Left ventricle myocardium inferior (tissue), 1 donor: ENCODE results near the gene FGF1. TPM values are rescaled to one million over a fixed set of nuclear protein-coding genes. Genes with fewer than 3 reads are reported as not detected.
A peak's percentile ranks its signal among the peaks of the same experiment; 100 is the strongest.

Experiments used
- DNase-seq: peaks from one replicate; pipeline ENCODE4 v3.0.0-alpha.2; 2020
- H3K27ac ChIP-seq: fragments of 200-600 bp; replicated peaks from 2 replicates; pipeline ENCODE4 v1.8.0; 2021
- H3K27me3 ChIP-seq: fragments of 200-600 bp; 2 replicates; pipeline ENCODE4 v1.8.0; 2021; ENCODE audit warnings: low read depth
- H3K36me3 ChIP-seq: fragments of 200-600 bp; 2 replicates; pipeline ENCODE4 v1.8.0; 2021
- H3K4me1 ChIP-seq: fragments of 200-600 bp; 2 replicates; pipeline ENCODE4 v1.8.0; 2021
- H3K4me3 ChIP-seq: fragments of 200-600 bp; 2 replicates; pipeline ENCODE4 v1.8.0; 2021; ENCODE audit warnings: mild to moderate bottlenecking, moderate library complexity
- H3K9me3 ChIP-seq: fragments of 200-600 bp; replicated peaks from 2 replicates; pipeline ENCODE4 v1.8.0; 2021
- CTCF ChIP-seq: fragments of 200-600 bp; IDR thresholded peaks from 2 replicates; pipeline ENCODE4 v1.8.0; 2021; ENCODE audit warnings: antibody characterized with exemption, mild to moderate bottlenecking, borderline replicate concordance
- intact Hi-C: fragments of 100-400 bp; cut with micrococcal nuclease; formaldehyde crosslinking; loops from one replicate; pipeline ENCODE4 v1.11.0; 2022
- total RNA-seq: library from RNA; stranded (reverse); fragmentation: NEBNext Ultra II Directional; extraction: Animal tissue kit (Norgen Biotek cat#: 25700); gene quantifications from one replicate; pipeline ENCODE4 v1.2.1, GENCODE V29; 2021
- donor health status: DM: no; HTN: yes; CAD: no; lungs with severe emphysema.

Gene FGF1
- total RNA-seq, 1 donor from 2014 or later, result 59.9 TPM

GRCh38 chr5:142561029-142561428, 124.9 kb downstream of the FGF1 start:
- intact Hi-C loops, result no loop called here
- H3K27ac ChIP-seq, result no peak overlapping the region

GRCh38 chr5:142552107-142552506, 133.8 kb downstream of the FGF1 start:
- H3K27me3 ChIP-seq, result peaks cover 12% of the 10 kb centered on the region
- no peak for TF ChIP-seq CTCF
- H3K9me3 ChIP-seq, result no peaks in the 10 kb centered on the region
- no peak for DNase-seq
- H3K4me1 ChIP-seq, result peaks cover 39% of the 10 kb centered on the region
- H3K4me3 ChIP-seq, result peak overlapping the region; percentile 59
- intact Hi-C loops, result no loop called here
- H3K36me3 ChIP-seq, result no peaks in the 10 kb centered on the region
- H3K27ac ChIP-seq, result peak overlapping the region; percentile 69

More at GRCh38 chr5:142561029-142561428, 124.9 kb downstream of the FGF1 start:
- H3K4me1 ChIP-seq, result no peaks in the 10 kb centered on the region
- no peaks in the 10 kb centered on the region for H3K36me3 ChIP-seq
- no peak for TF ChIP-seq CTCF
- no peak for DNase-seq
- no peak overlapping the region for H3K4me3 ChIP-seq
- H3K9me3 ChIP-seq, result no peaks in the 10 kb centered on the region
- no peaks in the 10 kb centered on the region for H3K27me3 ChIP-seq

GRCh38 chr5:142551338-142552067, 134.4 kb downstream of the FGF1 start:
- no peaks in the 10 kb centered on the region for H3K9me3 ChIP-seq
- H3K4me3 ChIP-seq, result peak overlapping the region; percentile 59
- DNase-seq, result no peak
- H3K4me1 ChIP-seq, result peaks cover 39% of the 10 kb centered on the region
- no peaks in the 10 kb centered on the region for H3K36me3 ChIP-seq
- TF ChIP-seq CTCF, result no peak
- peak overlapping the region; percentile 69 for H3K27ac ChIP-seq
- intact Hi-C loops, result no loop called here
- peaks cover 12% of the 10 kb centered on the region for H3K27me3 ChIP-seq

- Histone ChIP-seq H3K36me3 (no peaks in the 10 kb centered on the region), H3K27me3 (peaks cover 12% of the 10 kb centered on the region), H3K27ac (no peak overlapping the region), H3K9me3 (no peaks in the 10 kb centered on the region), H3K4me3 (no peak overlapping the region), H3K4me1 (peaks cover 49% of the 10 kb centered on the region)
- intact Hi-C loops, result no loop called here
- no peak for TF ChIP-seq CTCF
- no peak for DNase-seq
Observed at GRCh38 chr5:142550471-142550870, 135.4 kb downstream of the FGF1 start.

- H3K27me3 ChIP-seq, result peaks cover 12% of the 10 kb centered on the region
- intact Hi-C loops, result loop anchor here (2.0 to 10.0 kb wide), 2 partner anchors 195 to 397 kb away; no protein-coding TSS in a partner anchor
- no peak for TF ChIP-seq CTCF
Observed at GRCh38 chr5:142549834-142550233, 136.1 kb downstream of the FGF1 start.

More at GRCh38 chr5:142549834-142550233, 136.1 kb downstream of the FGF1 start:
- Histone ChIP-seq H3K4me1 (peaks cover 55% of the 10 kb centered on the region), H3K4me3 (no peak overlapping the region), H3K9me3 (no peaks in the 10 kb centered on the region), H3K36me3 (no peaks in the 10 kb centered on the region), H3K27ac (no peak overlapping the region)
- DNase-seq, result no peak
